Calu3 (cell line): Measurements from ENCODE around the gene MRPS24. TPM values are rescaled to one million over a fixed set of nuclear protein-coding genes. Genes with fewer than 3 reads are reported as not detected.
"Not testable (repeated sequence)": the region's sequence is repeated elsewhere in the genome, so short reads cannot be mapped to it uniquely, and the experiment has no call there.

Experiments
- BruUV-seq: library from RNA; stranded (reverse); fragments of 400-500 nt; replicated peaks from 2 replicates; lab custom pipeline; 2021; lab: Mats Ljungman, UMichigan
- CTCF ChIA-PET: fragments of 300-600 bp; sonication (Branson Sonifier 250); formaldehyde crosslinking; loops from one replicate; lab custom pipeline; 2022; ENCODE audit warnings: antibody characterized with exemption; lab: Charles Lee
- DNase-seq: peaks from one replicate; pipeline ENCODE4 v3.0.0; 2022
- H3K27ac Mint-ChIP-seq: one replicate; pipeline ENCODE4 v1.8.0; 2022; ENCODE audit warnings: mixed read lengths; ENCODE audit not compliant: unreplicated experiment
- H3K27me3 Mint-ChIP-seq: one replicate; pipeline ENCODE4 v1.8.0; 2022; ENCODE audit warnings: mixed read lengths; ENCODE audit not compliant: unreplicated experiment
- H3K36me3 Mint-ChIP-seq: one replicate; pipeline ENCODE4 v1.8.0; 2022; ENCODE audit warnings: mild to moderate bottlenecking, moderate library complexity, mixed read lengths; ENCODE audit not compliant: insufficient read depth, unreplicated experiment
- H3K4me1 Mint-ChIP-seq: one replicate; pipeline ENCODE4 v1.8.0; 2022; ENCODE audit warnings: mild to moderate bottlenecking, low read depth, mixed read lengths; ENCODE audit not compliant: unreplicated experiment
- H3K4me3 Mint-ChIP-seq: one replicate; pipeline ENCODE4 v1.8.0; 2022; ENCODE audit warnings: mild to moderate bottlenecking, low read depth, moderate library complexity, mixed read lengths; ENCODE audit not compliant: unreplicated experiment
- H3K9me3 Mint-ChIP-seq: one replicate; pipeline ENCODE4 v1.8.0; 2022; ENCODE audit warnings: low read depth, mixed read lengths; ENCODE audit not compliant: unreplicated experiment
- CTCF ChIP-seq: fragments of 200-600 bp; IDR thresholded peaks from one replicate; pipeline ENCODE4 v1.8.0; 2022; ENCODE audit warnings: antibody characterized with exemption; ENCODE audit not compliant: unreplicated experiment
- intact Hi-C: fragments of 100-400 bp; cut with micrococcal nuclease; formaldehyde crosslinking; loops from one replicate; pipeline ENCODE4 v1.10.0; 2022; ENCODE audit not compliant: unreplicated experiment
- total RNA-seq: library from RNA; stranded (reverse); gene quantifications from 2 replicates; pipeline ENCODE4 v1.2.3, GENCODE V29; 2022

MRPS24 gene
- total RNA-seq, 1 experiment from 2014 or later: 182 TPM

GRCh38 chr7:43902542-43903054 lies 33.3 kb upstream of the MRPS24 start:
- CTCF ChIA-PET: no interaction called here
- no peak for TF ChIP-seq CTCF
- H3K4me3 Mint-ChIP-seq: no peak overlapping the region
- no peaks in the 10 kb centered on the region for H3K27me3 Mint-ChIP-seq
- intact Hi-C loops: no loop called here
- H3K9me3 Mint-ChIP-seq: no peaks in the 10 kb centered on the region
- DNase-seq: no peak
- no peak overlapping the region for H3K27ac Mint-ChIP-seq
- peaks cover 11% of the 10 kb centered on the region for H3K4me1 Mint-ChIP-seq
- BruUV-seq: no TSS peak
- H3K36me3 Mint-ChIP-seq: peaks cover 22% of the 10 kb centered on the region

- H3K4me3 Mint-ChIP-seq, H3K9me3 Mint-ChIP-seq, intact Hi-C loops, DNase-seq, H3K36me3 Mint-ChIP-seq, BruUV-seq, H3K27ac Mint-ChIP-seq, H3K27me3 Mint-ChIP-seq, CTCF ChIA-PET: not testable (repeated sequence)
- H3K4me1 Mint-ChIP-seq: peaks cover 11% of the 10 kb centered on the region
These were observed 29.3 kb upstream of the MRPS24 start for GRCh38 chr7:43898571-43898970.

DNA sequence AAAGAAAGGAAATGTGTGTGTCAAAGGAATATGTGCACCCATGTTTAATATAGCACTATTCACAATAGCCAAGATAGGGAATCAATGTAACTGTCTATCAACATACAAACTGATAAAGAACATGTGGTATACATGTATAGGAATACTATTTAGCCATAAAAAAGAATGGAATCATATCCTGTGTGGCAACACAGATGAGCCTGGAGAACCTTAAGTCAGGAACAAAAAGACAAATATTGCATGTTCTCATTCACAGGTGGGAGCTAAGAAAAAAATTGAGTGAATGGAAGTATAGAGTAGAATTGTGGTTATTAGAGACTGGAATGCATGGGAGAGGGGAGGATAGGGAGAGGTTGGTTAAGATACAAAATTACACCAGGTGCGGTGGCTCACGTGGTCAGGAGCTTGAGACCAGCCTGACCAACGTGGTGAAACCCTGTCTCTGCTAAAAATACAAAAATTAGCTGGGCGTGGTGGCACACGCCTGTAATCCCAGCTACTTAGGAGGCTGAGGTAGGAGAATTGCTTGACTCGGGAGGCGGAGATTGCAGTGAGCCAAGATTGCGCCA lies 26.6 kb upstream of the MRPS24 start:
- DNase-seq: no peak
- no peak overlapping the region for H3K4me3 Mint-ChIP-seq
- no peaks in the 10 kb centered on the region for H3K9me3 Mint-ChIP-seq
- no peak overlapping the region for H3K27ac Mint-ChIP-seq
- BruUV-seq: no TSS peak
- CTCF ChIA-PET: interaction anchor here (0.8 to 2.5 kb wide), 2 partner anchors 8 to 23 kb away, joined by 4 to 12 read pairs; no protein-coding TSS in a partner anchor
- H3K27me3 Mint-ChIP-seq: no peaks in the 10 kb centered on the region
- peaks cover 8% of the 10 kb centered on the region for H3K4me1 Mint-ChIP-seq
- H3K36me3 Mint-ChIP-seq: peaks cover 7% of the 10 kb centered on the region
- TF ChIP-seq CTCF: no peak
- intact Hi-C loops: no loop called here

DNA sequence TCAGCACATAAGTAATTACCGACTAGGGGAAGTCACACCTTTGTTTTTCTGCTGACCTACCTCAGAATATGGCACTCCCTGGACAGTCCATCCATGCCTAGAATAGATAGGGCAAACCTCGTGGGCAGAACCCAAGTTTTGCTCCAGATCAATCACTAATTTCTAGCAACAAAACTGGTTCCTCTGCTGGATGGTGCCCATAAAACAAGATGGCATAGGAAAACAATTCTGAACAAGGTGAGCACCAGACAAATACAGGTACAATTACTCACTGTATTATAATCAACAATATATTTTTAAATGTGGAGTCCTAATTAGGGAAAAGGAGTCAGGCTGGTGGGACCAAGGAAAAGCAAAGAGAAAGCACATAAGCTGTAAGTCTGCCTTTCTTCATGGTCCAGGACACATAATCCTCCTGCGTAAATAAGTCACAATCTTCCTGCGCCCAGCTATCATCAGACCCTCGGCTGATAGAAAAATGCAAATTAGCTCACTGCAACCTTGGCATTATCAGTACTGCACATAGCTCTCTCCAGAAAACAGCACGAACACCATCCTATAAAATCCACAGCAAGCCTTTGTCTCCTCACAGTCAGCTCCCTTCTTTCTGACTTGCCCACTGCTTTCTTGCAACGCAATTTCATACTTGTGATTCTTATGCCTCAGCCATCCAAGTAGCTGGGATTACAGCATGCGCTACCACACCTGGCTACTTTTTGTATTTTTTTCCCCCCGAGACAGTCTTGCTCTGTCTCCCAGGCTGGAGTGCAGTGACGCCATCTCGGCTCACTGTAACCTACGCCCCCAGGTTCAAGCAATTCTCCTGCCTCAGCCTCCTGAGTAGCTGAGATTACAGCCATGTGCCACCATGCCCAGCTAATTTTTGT lies 22.0 kb upstream of the MRPS24 start:
- Mint-ChIP-seq H3K4me1 (peaks cover 29% of the 10 kb centered on the region), H3K27me3 (no peaks in the 10 kb centered on the region), H3K36me3 (peaks cover 17% of the 10 kb centered on the region), H3K4me3 (no peak overlapping the region), H3K27ac (no peak overlapping the region), H3K9me3 (no peaks in the 10 kb centered on the region)
- DNase-seq: no peak
- no TSS peak for BruUV-seq
- intact Hi-C loops: no loop called here
- no peak for TF ChIP-seq CTCF
- CTCF ChIA-PET: no interaction called here
